ENCODE results near the gene ASB15. TPM values are rescaled to one million over a fixed set of nuclear protein-coding genes. Genes with fewer than 3 reads are reported as not detected.

ASB15 gene
- total and polyA plus RNA-seq, 2 of the 8 experiments (the other 6 are each of a cell fraction or from before 2014, with no cell fraction given) = not detected

GRCh38 chr7:123656544-123657303 is 55.1 kb downstream of the ASB15 start:
- DNase-seq (ENCODE audit: low read depth in 1 of 2, low spot score in 2 of 2) (no peak), FAIRE-seq (no peak)
- CTCF ChIA-PET (ENCODE audit: partially characterized antibody) = interaction anchor here (0.9 to 1.2 kb wide), 5 partner anchors 9 to 32 kb away, joined by 3 read pairs; no protein-coding TSS in a partner anchor
- no peak overlapping the region for H2BK120ac ChIP-seq (replicated peaks; ENCODE audit: low read depth, low read length)
- no peak for TF ChIP-seq JUN (IDR thresholded peaks at IDR 0.05; ENCODE audit: low read depth, low read length)
- no peak for TF ChIP-seq ASH2L (IDR thresholded peaks at IDR 0.05; ENCODE audit: low read length)
- no peak for TF ChIP-seq PHF8 (conservative IDR thresholded peaks at IDR 0.05; ENCODE audit: low read depth, low read length)
- TF ChIP-seq KDM5A (IDR thresholded peaks at IDR 0.05; ENCODE audit: low read length) = no peak
- TF ChIP-seq TCF12 (IDR thresholded peaks at IDR 0.05; ENCODE audit: low read depth, low read length) = no peak
- no peak for TF ChIP-seq JUND (IDR thresholded peaks at IDR 0.05; ENCODE audit: low read length)
- no peak overlapping the region for H3K4ac ChIP-seq (replicated peaks; ENCODE audit: insufficient read length, low read depth, low read length)
- no peak overlapping the region for H3K4me2 ChIP-seq (ENCODE audit: insufficient read depth in 1 of 2, low read depth in 2 of 2, low read length in 2 of 2)
- no peak overlapping the region for H3K9ac ChIP-seq (replicated peaks in 1 of 4; ENCODE audit: extremely low read depth in 1 of 4, low read depth in 3 of 4, low read length in 3 of 4)
- no peak overlapping the region for H2BK12ac ChIP-seq (ENCODE audit: low read depth, low read length)
- H2AFZ ChIP-seq (ENCODE audit: low read length) = no peak overlapping the region
- no peak overlapping the region for H3K4me3 ChIP-seq (ENCODE audit: extremely low read depth in 1 of 4, insufficient read depth in 2 of 4, low read depth in 3 of 4, low read length in 4 of 4)
- no peak overlapping the region for H4K91ac ChIP-seq (replicated peaks; ENCODE audit: insufficient read length, low read length)
- H4K5ac ChIP-seq (ENCODE audit: insufficient read length, low read depth, low read length) = no peak overlapping the region
- no peak overlapping the region for H2BK5ac ChIP-seq (ENCODE audit: low read depth, low read length)
- H3K14ac ChIP-seq (ENCODE audit: insufficient read length) = no peak overlapping the region
- no peak overlapping the region for H3K56ac ChIP-seq (replicated peaks; ENCODE audit: insufficient read length, low read depth, low read length)
- no peak overlapping the region for H2BK20ac ChIP-seq (ENCODE audit: low read length)
- H3K9me3 ChIP-seq (ENCODE audit: insufficient read depth in 2 of 2, low read depth in 1 of 2, low read length in 1 of 2) = no peaks in the 10 kb centered on the region
- no peak overlapping the region for H4K8ac ChIP-seq (ENCODE audit: extremely low read depth, insufficient read depth, low read length)
- no peaks in the 10 kb centered on the region for H3K27me3 ChIP-seq (replicated peaks in 1 of 4; ENCODE audit: control insufficient read depth in 3 of 4, extremely low read depth in 1 of 4, insufficient read depth in 3 of 4, low read length in 3 of 4)
- H3K18ac ChIP-seq (ENCODE audit: extremely low read depth, low read length) = no peak overlapping the region
- POLR2A ChIA-PET (ENCODE audit: partially characterized antibody) = no interaction called here
- peaks cover 0 to 2% (median 0%) of the 10 kb centered on the region in 4 experiments; a peak in 1 of 7 replicates for H3K4me1 ChIP-seq (replicated peaks in 1 of 4; ENCODE audit: control insufficient read depth in 3 of 4, insufficient read depth in 4 of 4, low read length in 3 of 4)
- H3K23me2 ChIP-seq (ENCODE audit: low read depth, low read length) = no peaks in the 10 kb centered on the region
- H2BK15ac ChIP-seq (ENCODE audit: low read length) = no peak overlapping the region
- H3K36me3 ChIP-seq (ENCODE audit: control insufficient read depth in 2 of 4, insufficient read depth in 4 of 4, low read length in 3 of 4) = no peaks in the 10 kb centered on the region
- H3K27ac ChIP-seq (ENCODE audit: low read depth, low read length) = no peak overlapping the region
- 94% methylated on average over 6 of the region's 6 CpGs; no CpG with 5 or more reads in 1 of the 2 experiments for WGBS, 2 experiments (ENCODE audit: extremely low coverage in 1 of 2, insufficient coverage in 1 of 2, insufficient read length in 1 of 2, insufficient replicate concordance in 2 of 2, low coverage in 1 of 2, low lambda C conversion rate in 2 of 2, missing lambda C conversion rate in 1 of 2)
- no peaks in the 10 kb centered on the region for H3K79me2 ChIP-seq (ENCODE audit: control insufficient read depth in 1 of 2, insufficient read depth in 2 of 2, low read length in 2 of 2)
- no peaks in the 10 kb centered on the region for H3K79me1 ChIP-seq (ENCODE audit: low read depth, low read length)
- H3K23ac ChIP-seq (ENCODE audit: insufficient read length) = no peak overlapping the region
- H2AK5ac ChIP-seq (ENCODE audit: low read depth, low read length) = no peak overlapping the region
- H4K20me1 ChIP-seq (replicated peaks in 1 of 2; ENCODE audit: control insufficient read depth in 1 of 2, insufficient read depth in 2 of 2, low read length in 2 of 2) = no peaks in the 10 kb centered on the region
